OCI-LY7 (cell line): ENCODE measurements around the gene FLT3.
"Not testable (repeated sequence)": the region's sequence is repeated elsewhere in the genome, so short reads cannot be mapped to it uniquely, and the experiment has no call there.

Experiments used
- EZH2phosphoT487 ChIP-seq: fragments of 200-600 bp; sonication (generic); IDR thresholded peaks from 2 replicates; pipeline ENCODE4 v1.6.1; 2018; ENCODE audit warnings: low read depth, borderline replicate concordance, mild to moderate bottlenecking, mixed run types, antibody characterized with exemption, low read length, moderate library complexity, mixed read lengths
- TF ChIP-seq, protein P1 (sequence below): fragments of 200-600 bp; sonication (generic); conservative IDR thresholded peaks from 2 replicates; pipeline ENCODE4 v1.5.1; 2014; ENCODE audit warnings: mild to moderate bottlenecking, antibody characterized with exemption, low read length, moderate library complexity, mixed read lengths

DNA sequence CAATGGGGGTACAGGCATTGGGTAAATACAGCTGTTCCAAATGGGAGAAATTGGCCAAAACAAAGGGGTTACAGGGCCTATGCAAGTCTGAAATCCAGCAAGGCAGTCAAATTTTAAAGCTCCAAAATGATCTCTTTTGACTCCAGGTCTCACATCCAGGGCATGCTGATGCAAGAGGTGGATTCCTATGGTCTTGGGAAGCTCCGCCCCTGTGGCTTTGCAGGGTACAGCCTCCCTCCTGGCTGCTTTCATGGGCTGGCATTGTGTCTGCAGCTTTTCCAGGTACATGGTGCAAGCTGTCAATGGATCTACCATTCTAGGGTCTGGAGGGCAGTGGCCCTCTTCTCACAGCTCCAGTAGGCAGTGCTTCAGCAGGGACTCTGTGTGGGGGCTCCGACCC is 22.6 kb downstream of the FLT3 start:
- TF ChIP-seq, protein P1, sequence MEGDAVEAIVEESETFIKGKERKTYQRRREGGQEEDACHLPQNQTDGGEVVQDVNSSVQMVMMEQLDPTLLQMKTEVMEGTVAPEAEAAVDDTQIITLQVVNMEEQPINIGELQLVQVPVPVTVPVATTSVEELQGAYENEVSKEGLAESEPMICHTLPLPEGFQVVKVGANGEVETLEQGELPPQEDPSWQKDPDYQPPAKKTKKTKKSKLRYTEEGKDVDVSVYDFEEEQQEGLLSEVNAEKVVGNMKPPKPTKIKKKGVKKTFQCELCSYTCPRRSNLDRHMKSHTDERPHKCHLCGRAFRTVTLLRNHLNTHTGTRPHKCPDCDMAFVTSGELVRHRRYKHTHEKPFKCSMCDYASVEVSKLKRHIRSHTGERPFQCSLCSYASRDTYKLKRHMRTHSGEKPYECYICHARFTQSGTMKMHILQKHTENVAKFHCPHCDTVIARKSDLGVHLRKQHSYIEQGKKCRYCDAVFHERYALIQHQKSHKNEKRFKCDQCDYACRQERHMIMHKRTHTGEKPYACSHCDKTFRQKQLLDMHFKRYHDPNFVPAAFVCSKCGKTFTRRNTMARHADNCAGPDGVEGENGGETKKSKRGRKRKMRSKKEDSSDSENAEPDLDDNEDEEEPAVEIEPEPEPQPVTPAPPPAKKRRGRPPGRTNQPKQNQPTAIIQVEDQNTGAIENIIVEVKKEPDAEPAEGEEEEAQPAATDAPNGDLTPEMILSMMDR, result not testable (repeated sequence)
- TF ChIP-seq EZH2phosphoT487, result not testable (repeated sequence)
